K562 (cell line): ENCODE data around the gene RAB31. TPM values are rescaled to one million over a fixed set of nuclear protein-coding genes. Genes with fewer than 3 reads are reported as not detected.

ENCODE experiments used
- ATAC-seq: fragments of 200-7000 bp; cut with Tn5 transposase; 3 replicates; pipeline ENCODE4 v1.9.1; 2020; ENCODE audit warnings: moderate library complexity
- BruUV-seq: library from RNA; stranded (reverse); fragments of 400-500 nt; replicated peaks from 2 replicates; lab custom pipeline; 2021; lab: Mats Ljungman, UMichigan
- CTCF ChIA-PET: fragments of 300-600 bp; formaldehyde crosslinking; extraction: SDS; loops from one replicate; lab custom pipeline; 2021; ENCODE audit warnings: low intra/inter-chr PET ratio; lab: Yijun Ruan, JAX
- POLR2A ChIA-PET: fragments of 300-600, 350-650 bp; sonication (Branson Sonifier 250); formaldehyde crosslinking; extraction: SDS; loops from one replicate; lab custom pipeline; 2021; ENCODE audit warnings: antibody characterized with exemption, inconsistent platforms; lab: Yijun Ruan, JAX
- DNase-seq, 4 experiments: peaks; one replicate each; pipeline versions ENCODE4 v3.0.0 to v3.0.0-alpha.2; 2011 to 2018; ENCODE audit warnings: low spot score in 3 of 4, mixed read lengths in 3 of 4; ENCODE audit errors: extremely low read depth in 1 of 4
- FAIRE-seq: peaks from 2 replicates; lab custom pipeline; 2011; peaks lifted over from hg19 to GRCh38; lab: Jason Lieb, UNC
- H2AFZ ChIP-seq: 2 replicates; pipeline ENCODE4 v1.6.0; 2011; ENCODE audit warnings: low read depth, low read length, control low read depth, inconsistent platforms
- H3K27ac ChIP-seq: fragments of 200-600 bp; 3 replicates; pipeline ENCODE4 v1.8.0; 2011; ENCODE audit warnings: low read depth, mild to moderate bottlenecking, control low read depth, inconsistent platforms, low read length, moderate library complexity, mixed read lengths; ENCODE audit errors: extremely low read depth
- H3K27me3 ChIP-seq, 2 experiments: fragments of 300-600 bp in 1 of 2; 2 replicates in 1 of 2; 3 replicates in 1 of 2; pipeline versions ENCODE4 v1.6.0 to v1.8.0; 2011; ENCODE audit warnings: inconsistent platforms in 2 of 2, low read length in 2 of 2, mild to moderate bottlenecking in 1 of 2, mixed read lengths in 1 of 2, moderate library complexity in 1 of 2; ENCODE audit not compliant: control insufficient read depth in 2 of 2, insufficient read depth in 2 of 2
- H3K36me3 ChIP-seq: fragments of 300-600 bp; 3 replicates; pipeline ENCODE4 v1.8.0; 2011; ENCODE audit warnings: mild to moderate bottlenecking, low read length, inconsistent platforms; ENCODE audit not compliant: control insufficient read depth, insufficient read depth
- H3K4me1 ChIP-seq, 2 experiments: fragments of 200-600 bp in 1 of 2; replicated peaks in 1 of 2; 2 replicates in 1 of 2; 3 replicates in 1 of 2; pipeline versions ENCODE4 v1.5.1 to v1.8.0; 2011; ENCODE audit warnings: inconsistent platforms in 2 of 2, low read length in 2 of 2, mild to moderate bottlenecking in 1 of 2, mixed read lengths in 1 of 2, moderate library complexity in 1 of 2; ENCODE audit not compliant: control insufficient read depth in 2 of 2, insufficient read depth in 2 of 2
- H3K4me2 ChIP-seq: 2 replicates; pipeline ENCODE4 v1.6.1; 2011; ENCODE audit warnings: low read length, control low read depth, inconsistent platforms, mixed read lengths; ENCODE audit not compliant: insufficient read depth
- H3K4me3 ChIP-seq: fragments of 200-600 bp; sonication (generic), shearing (Covaris generic); 2 replicates; pipeline ENCODE4 v1.5.1; 2016; ENCODE audit warnings: control low read depth, inconsistent platforms
- H3K79me2 ChIP-seq: fragments of 200-600 bp; 3 replicates; pipeline ENCODE4 v1.8.0; 2011; ENCODE audit warnings: low read length, inconsistent platforms; ENCODE audit not compliant: control insufficient read depth, insufficient read depth
- H3K9ac ChIP-seq, 2 experiments: 2 replicates each; pipeline versions ENCODE4 v1.6.0 to v1.6.1; 2011; ENCODE audit warnings: low read depth in 2 of 2, low read length in 2 of 2, control low read depth in 1 of 2, inconsistent platforms in 1 of 2, mild to moderate bottlenecking in 1 of 2, mixed read lengths in 1 of 2; ENCODE audit not compliant: insufficient read depth in 1 of 2
- H3K9me1 ChIP-seq: one replicate; pipeline ENCODE4 v1.6.0; 2011; ENCODE audit warnings: inconsistent platforms, mild to moderate bottlenecking, low read length, moderate library complexity; ENCODE audit not compliant: control insufficient read depth, insufficient read depth
- H3K9me3 ChIP-seq: replicated peaks from 2 replicates; pipeline ENCODE4 v1.5.1; 2011; ENCODE audit warnings: low read depth, low read length, inconsistent platforms; ENCODE audit not compliant: control insufficient read depth, insufficient read depth
- H4K20me1 ChIP-seq: replicated peaks from 2 replicates; pipeline ENCODE4 v1.6.1; 2011; ENCODE audit warnings: low read length, inconsistent platforms, mixed read lengths; ENCODE audit not compliant: control insufficient read depth, insufficient read depth
- BCL6 ChIP-seq: fragments of 250-450 bp; sonication (Bioruptor Pico); IDR thresholded peaks from 2 replicates; pipeline ENCODE4 v1.4.0; 2020
- CXXC5 ChIP-seq: fragments of 250-450 bp; sonication (Bioruptor Pico); IDR thresholded peaks from 2 replicates; pipeline ENCODE4 v1.8.0; 2022; ENCODE audit warnings: inconsistent platforms, mild to moderate bottlenecking, moderate library complexity
- ESRRA ChIP-seq: fragments of 450-650 bp; IDR thresholded peaks from 2 replicates; pipeline ENCODE4 v1.6.1; 2014; ENCODE audit warnings: low read depth, mild to moderate bottlenecking, moderate library complexity, borderline replicate concordance
- FOXP1 ChIP-seq: sonication (generic); formaldehyde crosslinking; IDR thresholded peaks from 2 replicates; pipeline ENCODE4 v1.8.0; 2022; ENCODE audit warnings: mild to moderate bottlenecking, missing genetic modification reagents
- HDAC3 ChIP-seq: fragments of 450-650 bp; IDR thresholded peaks from 2 replicates; pipeline ENCODE4 v1.6.1; 2018; ENCODE audit warnings: borderline replicate concordance, mild to moderate bottlenecking, moderate library complexity; ENCODE audit not compliant: partially characterized antibody
- HDGF ChIP-seq: fragments of 450-650 bp; IDR thresholded peaks from 2 replicates; pipeline ENCODE4 v1.6.1; 2016
- HOXB6 ChIP-seq: fragments of 250-450 bp; sonication (Bioruptor Pico); IDR thresholded peaks from 2 replicates; pipeline ENCODE4 v1.5.1; 2022; ENCODE audit warnings: mild to moderate bottlenecking, borderline replicate concordance
- ILF3 ChIP-seq: fragments of 450-650 bp; IDR thresholded peaks from 2 replicates; pipeline ENCODE4 v1.6.1; 2018; ENCODE audit warnings: antibody characterized with exemption, mild to moderate bottlenecking, moderate library complexity, borderline replicate concordance
- NCOA1 ChIP-seq: fragments of 450-650 bp; IDR thresholded peaks from 2 replicates; pipeline ENCODE4 v1.6.1; 2016; ENCODE audit warnings: low read depth
- NR3C1 ChIP-seq: sonication (generic); formaldehyde crosslinking; IDR thresholded peaks from 2 replicates; pipeline ENCODE4 v1.8.1; 2022; ENCODE audit warnings: missing genetic modification reagents
- RAD21 ChIP-seq, 2 experiments: fragments of 250-450 bp in 1 of 2; fragments of 450-650 bp in 1 of 2; sonication (Bioruptor Pico) in 1 of 2; formaldehyde crosslinking in 1 of 2; IDR thresholded peaks in 1 of 2; conservative IDR thresholded peaks in 1 of 2; 2 replicates each; pipeline versions ENCODE4 v1.4.0 to v1.8.0; 2020 to 2022; ENCODE audit warnings: mild to moderate bottlenecking in 2 of 2, moderate library complexity in 1 of 2
- SMARCC2 ChIP-seq: fragments of 450-650 bp; IDR thresholded peaks from 2 replicates; pipeline ENCODE4 v1.6.1; 2017; ENCODE audit warnings: antibody characterized with exemption, moderate library complexity, mild to moderate bottlenecking, low read depth
- WGBS: fragments of 100-300 bp; shearing (Covaris generic); methylation state at CpG from one replicate; pipeline ENCODE4 v1.1.6; 2016; ENCODE audit warnings: low coverage, mixed read lengths; ENCODE audit not compliant: insufficient coverage; ENCODE audit errors: missing lambda C conversion rate; 5-methylcytosine and 5-hydroxymethylcytosine counted together
- in situ Hi-C: fragments of 300-500 bp; cut with MboI; formaldehyde crosslinking; loops from 4 replicates; pipeline ENCODE4 v1.15.0; 2018; ENCODE audit warnings: inconsistent platforms, mixed read lengths
- intact Hi-C: fragments of 100-400 bp; cut with micrococcal nuclease; formaldehyde crosslinking; loops from 2 replicates; pipeline ENCODE4 v1.14.2; 2022
- polyA plus RNA-seq, 8 experiments: library from polyadenylated mRNA; depleted of rRNA in 4 of 8; stranded (reverse) in 5 of 8; unstranded in 3 of 8; fragments of >200 nt; fragmentation: Nextera tagmentation in 2 of 8; fragmentation: Illumina TruSeq in 1 of 8; extraction: Ambion mirVana in 2 of 8; extraction: Trizol in 1 of 8; gene quantifications; 2 replicates each; pipeline versions ENCODE4 v1.2.1 to v1.2.3, GENCODE V29; 2011 to 2014; ENCODE audit warnings: inconsistent platforms in 1 of 8, missing spikeins in 1 of 8
- total RNA-seq, 7 experiments: library from RNA; depleted of rRNA in 6 of 7; stranded (reverse); fragments of >200 nt in 6 of 7; fragmentation: Illumina TruSeq in 2 of 7; extraction: Trizol in 2 of 7; gene quantifications; 2 replicates each; pipeline versions ENCODE4 v1.2.1 to v1.2.3, GENCODE V29; 2011 to 2021; ENCODE audit warnings: low replicate concordance in 1 of 7
- TF ChIP-seq, protein P1 (sequence below): fragments of 450-650 bp; conservative IDR thresholded peaks from 2 replicates; pipeline ENCODE4 v1.6.1; 2016; ENCODE audit warnings: missing genetic modification characterization, low read depth, mild to moderate bottlenecking, missing compliant biosample characterization, moderate library complexity
- TF ChIP-seq, protein P2 (sequence below): fragments of 450-650 bp; formaldehyde crosslinking; IDR thresholded peaks from 2 replicates; pipeline ENCODE4 v1.4.0; 2022; ENCODE audit warnings: missing genetic modification characterization
- TF ChIP-seq, protein P3 (sequence below): sonication (generic); formaldehyde crosslinking; IDR thresholded peaks from 2 replicates; pipeline ENCODE4 v1.8.1; 2022; ENCODE audit warnings: missing genetic modification reagents
- TF ChIP-seq, protein P4 (sequence below): fragments of 450-650 bp; IDR thresholded peaks from 2 replicates; pipeline ENCODE4 v1.6.1; 2018; ENCODE audit warnings: mild to moderate bottlenecking, low read depth; ENCODE audit not compliant: partially characterized antibody

The RAB31 gene
- total and polyA plus RNA-seq, 9 of the 15 experiments (the other 6 are each of a cell fraction or from before 2014, with no cell fraction given): 20.7 to 70.4 (median 41.3) TPM

DNA sequence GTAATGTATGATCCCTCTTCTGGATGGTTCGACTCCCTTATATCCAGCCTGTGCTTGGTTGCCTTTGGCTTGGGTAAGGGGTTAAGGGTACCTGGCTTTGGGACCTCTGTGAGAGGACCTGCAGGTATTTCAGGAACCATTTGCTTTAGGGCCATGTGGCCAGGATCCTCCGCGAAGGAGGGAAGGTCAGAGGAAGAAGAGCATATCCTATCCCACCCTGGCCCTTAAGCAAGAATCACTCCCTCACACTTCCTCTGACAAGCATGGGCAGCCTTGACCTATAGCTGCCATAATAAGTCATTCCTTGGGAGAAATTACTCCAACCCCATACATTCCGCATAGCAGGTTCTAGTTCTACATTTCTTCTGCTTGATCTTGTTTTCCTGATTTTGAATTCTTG, 118.6 kb downstream of the RAB31 start (continued):
- TF ChIP-seq, protein P1, sequence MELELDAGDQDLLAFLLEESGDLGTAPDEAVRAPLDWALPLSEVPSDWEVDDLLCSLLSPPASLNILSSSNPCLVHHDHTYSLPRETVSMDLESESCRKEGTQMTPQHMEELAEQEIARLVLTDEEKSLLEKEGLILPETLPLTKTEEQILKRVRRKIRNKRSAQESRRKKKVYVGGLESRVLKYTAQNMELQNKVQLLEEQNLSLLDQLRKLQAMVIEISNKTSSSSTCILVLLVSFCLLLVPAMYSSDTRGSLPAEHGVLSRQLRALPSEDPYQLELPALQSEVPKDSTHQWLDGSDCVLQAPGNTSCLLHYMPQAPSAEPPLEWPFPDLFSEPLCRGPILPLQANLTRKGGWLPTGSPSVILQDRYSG (tag): no peak; the same call in 1 of the 2 replicates
- TF ChIP-seq ILF3 (no peak), RAD21 (CRISPR knock-in tag; conservative IDR thresholded peaks at IDR 0.05 in 1 of 2, IDR thresholded peaks at IDR 0.05 in 1 of 2) (no peak), HOXB6 (CRISPR knock-in tag) (no peak), NR3C1 (no peak), HDGF (no peak)

DNA sequence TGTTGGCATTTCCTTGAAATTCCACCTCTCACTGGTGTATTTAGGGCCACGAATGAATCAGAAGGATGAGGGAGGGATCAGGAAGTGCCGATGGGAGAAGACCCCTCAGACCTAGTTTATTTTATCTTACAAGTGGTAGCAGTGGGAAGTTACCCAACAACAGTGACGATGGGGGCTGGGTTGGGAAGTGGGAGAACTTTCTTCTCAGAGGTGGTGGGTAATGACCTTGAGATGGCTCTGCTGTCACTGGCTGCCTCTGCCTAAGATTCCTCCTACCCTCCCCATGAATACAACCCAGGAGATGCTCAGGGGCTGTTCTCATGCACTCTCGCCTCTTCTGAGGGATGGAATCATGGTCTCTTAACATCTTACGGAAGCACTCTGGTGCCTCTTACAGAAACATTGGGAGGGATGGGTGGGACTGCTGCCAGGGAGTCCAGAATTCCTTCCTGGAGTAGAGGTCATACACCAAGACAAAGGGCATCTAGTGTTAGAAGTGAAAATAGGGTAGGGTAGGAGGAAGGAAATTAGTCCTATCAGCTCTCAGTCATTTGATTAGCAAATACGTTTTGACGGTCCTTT, 119.2 kb downstream of the RAB31 start:
- DNase-seq: no peak
- in situ Hi-C loops: no loop called here
- ATAC-seq: no peak
- FAIRE-seq: no peak
- Histone ChIP-seq H3K9ac (0 out of 4 replicates have a peak overlapping the region, but pooled peaks of 1 of the 2 experiments have one; percentile 64), H3K27me3 (no peaks in the 10 kb centered on the region), H3K27ac (peak overlapping the region; percentile 83), H3K9me3 (no peaks in the 10 kb centered on the region), H3K9me1 (no peaks in the 10 kb centered on the region), H3K4me1 (peaks cover 50 to 73% of the 10 kb centered on the region in 2 experiments), H3K79me2 (peaks cover 19% of the 10 kb centered on the region), H2AFZ (0 out of 2 replicates have a peak overlapping the region, but pooled peaks have one; percentile 98), H3K4me3 (no peak overlapping the region), H3K36me3 (0 out of 3 replicates have a peak, but pooled peaks cover 5% of the 10 kb centered on the region), H3K4me2 (no peak overlapping the region), H4K20me1 (no peaks in the 10 kb centered on the region)
- no TSS peak for BruUV-seq
- 57% methylated on average over 7 of the region's 7 CpGs for WGBS
- CTCF ChIA-PET: no interaction called here
- intact Hi-C loops: no loop called here
- POLR2A ChIA-PET: interaction anchor here (0.7 to 2.7 kb wide), 6 partner anchors 10 to 86 kb away, joined by 3 to 13 read pairs (median 6); partner anchors contain the start of gene VAPA
- TF ChIP-seq ESRRA (peak; percentile 9; the same call in 1 of the 2 replicates), SMARCC2 (no peak), HDAC3 (no peak), FOXP1 (no peak), CXXC5 (peak; percentile 1; the same call in 1 of the 2 replicates), BCL6 (CRISPR knock-in tag) (no peak), NCOA1 (no peak)
- TF ChIP-seq, protein P2, sequence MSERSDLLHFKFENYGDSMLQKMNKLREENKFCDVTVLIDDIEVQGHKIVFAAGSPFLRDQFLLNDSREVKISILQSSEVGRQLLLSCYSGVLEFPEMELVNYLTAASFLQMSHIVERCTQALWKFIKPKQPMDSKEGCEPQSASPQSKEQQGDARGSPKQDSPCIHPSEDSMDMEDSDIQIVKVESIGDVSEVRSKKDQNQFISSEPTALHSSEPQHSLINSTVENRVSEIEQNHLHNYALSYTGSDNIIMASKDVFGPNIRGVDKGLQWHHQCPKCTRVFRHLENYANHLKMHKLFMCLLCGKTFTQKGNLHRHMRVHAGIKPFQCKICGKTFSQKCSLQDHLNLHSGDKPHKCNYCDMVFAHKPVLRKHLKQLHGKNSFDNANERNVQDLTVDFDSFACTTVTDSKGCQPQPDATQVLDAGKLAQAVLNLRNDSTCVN (CRISPR knock-in tag): no peak
- TF ChIP-seq, protein P3, sequence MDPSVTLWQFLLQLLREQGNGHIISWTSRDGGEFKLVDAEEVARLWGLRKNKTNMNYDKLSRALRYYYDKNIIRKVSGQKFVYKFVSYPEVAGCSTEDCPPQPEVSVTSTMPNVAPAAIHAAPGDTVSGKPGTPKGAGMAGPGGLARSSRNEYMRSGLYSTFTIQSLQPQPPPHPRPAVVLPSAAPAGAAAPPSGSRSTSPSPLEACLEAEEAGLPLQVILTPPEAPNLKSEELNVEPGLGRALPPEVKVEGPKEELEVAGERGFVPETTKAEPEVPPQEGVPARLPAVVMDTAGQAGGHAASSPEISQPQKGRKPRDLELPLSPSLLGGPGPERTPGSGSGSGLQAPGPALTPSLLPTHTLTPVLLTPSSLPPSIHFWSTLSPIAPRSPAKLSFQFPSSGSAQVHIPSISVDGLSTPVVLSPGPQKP (CRISPR knock-in tag): no peak
- TF ChIP-seq, protein P4, sequence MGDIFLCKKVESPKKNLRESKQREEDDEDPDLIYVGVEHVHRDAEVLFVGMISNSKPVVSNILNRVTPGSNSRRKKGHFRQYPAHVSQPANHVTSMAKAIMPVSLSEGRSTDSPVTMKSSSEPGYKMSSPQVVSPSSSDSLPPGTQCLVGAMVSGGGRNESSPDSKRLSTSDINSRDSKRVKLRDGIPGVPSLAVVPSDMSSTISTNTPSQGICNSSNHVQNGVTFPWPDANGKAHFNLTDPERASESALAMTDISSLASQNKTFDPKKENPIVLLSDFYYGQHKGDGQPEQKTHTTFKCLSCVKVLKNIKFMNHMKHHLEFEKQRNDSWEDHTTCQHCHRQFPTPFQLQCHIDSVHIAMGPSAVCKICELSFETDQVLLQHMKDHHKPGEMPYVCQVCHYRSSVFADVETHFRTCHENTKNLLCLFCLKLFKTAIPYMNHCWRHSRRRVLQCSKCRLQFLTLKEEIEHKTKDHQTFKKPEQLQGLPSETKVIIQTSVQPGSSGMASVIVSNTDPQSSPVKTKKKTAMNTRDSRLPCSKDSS: no peak
